ENCODE data around the gene MAGI1.

MAGI1 gene

GRCh38 chr3:65685621-65686235, 353.0 kb downstream of the MAGI1 start:
- Histone ChIP-seq H3K27me3 (ENCODE audit: low read length) (no peaks in the 10 kb centered on the region), H3K9ac (ENCODE audit: low read length) (no peak overlapping the region), H3K4me3 (ENCODE audit: insufficient read depth, low read length, poor library complexity, severe bottlenecking) (no peak overlapping the region), H3K9me3 (ENCODE audit: insufficient read depth, low read length) (no peaks in the 10 kb centered on the region), H2AFZ (ENCODE audit: low read depth, low read length, severe bottlenecking) (no peak overlapping the region), H3K27ac (ENCODE audit: low read depth, low read length) (no peak overlapping the region), H3K79me2 (ENCODE audit: insufficient read depth, low read length) (no peaks in the 10 kb centered on the region), H3K4me2 (ENCODE audit: low read depth, low read length, poor library complexity, severe bottlenecking) (no peak overlapping the region), H4K20me1 (ENCODE audit: low read depth, low read length) (no peaks in the 10 kb centered on the region), H3K36me3 (ENCODE audit: low read length) (no peaks in the 10 kb centered on the region), H3F3A (ENCODE audit: insufficient read depth) (no peaks in the 10 kb centered on the region), H3K9me2 (replicated peaks; ENCODE audit: insufficient read depth, low read length) (no peaks in the 10 kb centered on the region)
- TF ChIP-seq EZH2phosphoT487 (conservative IDR thresholded peaks at IDR 0.05; ENCODE audit: low read length) = no peak
- TF ChIP-seq, protein P1, sequence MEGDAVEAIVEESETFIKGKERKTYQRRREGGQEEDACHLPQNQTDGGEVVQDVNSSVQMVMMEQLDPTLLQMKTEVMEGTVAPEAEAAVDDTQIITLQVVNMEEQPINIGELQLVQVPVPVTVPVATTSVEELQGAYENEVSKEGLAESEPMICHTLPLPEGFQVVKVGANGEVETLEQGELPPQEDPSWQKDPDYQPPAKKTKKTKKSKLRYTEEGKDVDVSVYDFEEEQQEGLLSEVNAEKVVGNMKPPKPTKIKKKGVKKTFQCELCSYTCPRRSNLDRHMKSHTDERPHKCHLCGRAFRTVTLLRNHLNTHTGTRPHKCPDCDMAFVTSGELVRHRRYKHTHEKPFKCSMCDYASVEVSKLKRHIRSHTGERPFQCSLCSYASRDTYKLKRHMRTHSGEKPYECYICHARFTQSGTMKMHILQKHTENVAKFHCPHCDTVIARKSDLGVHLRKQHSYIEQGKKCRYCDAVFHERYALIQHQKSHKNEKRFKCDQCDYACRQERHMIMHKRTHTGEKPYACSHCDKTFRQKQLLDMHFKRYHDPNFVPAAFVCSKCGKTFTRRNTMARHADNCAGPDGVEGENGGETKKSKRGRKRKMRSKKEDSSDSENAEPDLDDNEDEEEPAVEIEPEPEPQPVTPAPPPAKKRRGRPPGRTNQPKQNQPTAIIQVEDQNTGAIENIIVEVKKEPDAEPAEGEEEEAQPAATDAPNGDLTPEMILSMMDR (IDR thresholded peaks at IDR 0.05; ENCODE audit: insufficient read depth, low read length, poor library complexity, severe bottlenecking) = no peak

DNA sequence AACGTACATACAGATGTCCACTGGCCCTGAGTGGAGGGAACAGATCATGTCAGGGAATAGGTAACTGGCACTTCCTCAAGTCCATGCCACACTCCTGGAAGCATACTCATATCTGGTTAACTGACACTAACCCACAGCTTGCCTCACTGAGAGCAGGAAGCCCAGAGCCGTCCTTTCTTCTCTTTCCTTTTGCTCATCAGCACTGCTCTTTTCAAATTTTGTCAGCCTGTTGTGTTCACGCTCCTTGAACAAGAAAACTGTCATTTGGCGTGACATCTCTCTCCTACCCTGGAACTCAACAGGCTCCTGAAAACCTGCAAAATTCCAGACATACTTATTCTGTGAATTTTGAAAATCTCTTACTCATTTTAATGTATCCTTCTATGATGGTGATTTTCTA, 360.2 kb downstream of the MAGI1 start:
- H3K4me3 ChIP-seq (ENCODE audit: insufficient read depth, low read length, poor library complexity, severe bottlenecking) = no peak overlapping the region
- no peak overlapping the region for H3K4me2 ChIP-seq (ENCODE audit: low read depth, low read length, poor library complexity, severe bottlenecking)
- no peaks in the 10 kb centered on the region for H3K9me2 ChIP-seq (replicated peaks; ENCODE audit: insufficient read depth, low read length)
- TF ChIP-seq, protein P1 (IDR thresholded peaks at IDR 0.05; ENCODE audit: insufficient read depth, low read length, poor library complexity, severe bottlenecking) = no peak
- TF ChIP-seq EZH2phosphoT487 (conservative IDR thresholded peaks at IDR 0.05; ENCODE audit: low read length) = no peak
- no peak overlapping the region for H3K27ac ChIP-seq (ENCODE audit: low read depth, low read length)
- H3K9ac ChIP-seq (ENCODE audit: low read length) = no peak overlapping the region
- H4K20me1 ChIP-seq (ENCODE audit: low read depth, low read length) = no peaks in the 10 kb centered on the region
- no peaks in the 10 kb centered on the region for H3K9me3 ChIP-seq (ENCODE audit: insufficient read depth, low read length)
- no peaks in the 10 kb centered on the region for H3K27me3 ChIP-seq (ENCODE audit: low read length)
- no peaks in the 10 kb centered on the region for H3F3A ChIP-seq (ENCODE audit: insufficient read depth)
- H3K79me2 ChIP-seq (ENCODE audit: insufficient read depth, low read length) = no peaks in the 10 kb centered on the region
- H2AFZ ChIP-seq (ENCODE audit: low read depth, low read length, severe bottlenecking) = no peak overlapping the region
- no peaks in the 10 kb centered on the region for H3K36me3 ChIP-seq (ENCODE audit: low read length)

DNA sequence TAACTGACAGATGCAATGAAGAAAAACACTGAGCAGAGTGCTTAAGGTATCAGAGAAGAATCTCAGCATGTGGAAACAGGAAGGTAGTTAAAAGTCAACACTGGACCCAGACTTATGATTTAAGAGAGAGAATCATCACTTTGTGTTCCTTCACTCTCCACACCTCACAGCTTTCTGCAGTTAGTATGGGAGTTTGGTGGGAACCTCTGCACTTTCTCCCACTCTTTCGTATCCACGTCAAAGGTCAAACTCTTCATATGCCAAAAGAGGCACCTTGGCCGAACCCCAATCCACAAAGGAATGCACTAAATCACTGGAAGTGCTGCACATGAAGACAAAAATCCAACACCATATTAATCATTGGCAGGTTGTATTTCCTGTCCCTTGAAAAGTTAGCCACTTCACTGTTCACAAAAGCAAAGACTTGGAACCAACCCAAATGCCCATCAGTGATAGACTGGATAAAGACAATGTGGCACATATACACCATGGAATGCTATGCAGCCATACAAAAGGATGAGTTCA, 361.2 kb downstream of the MAGI1 start:
- no peaks in the 10 kb centered on the region for H3K36me3 ChIP-seq (ENCODE audit: low read length)

More for the DNA sequence above, 361.2 kb downstream of the MAGI1 start:
- Histone ChIP-seq H3K27ac (ENCODE audit: low read depth, low read length) (no peak overlapping the region), H3K9ac (ENCODE audit: low read length) (no peak overlapping the region), H4K20me1 (ENCODE audit: low read depth, low read length) (no peaks in the 10 kb centered on the region), H3K9me3 (ENCODE audit: insufficient read depth, low read length) (no peaks in the 10 kb centered on the region), H3K4me2 (ENCODE audit: low read depth, low read length, poor library complexity, severe bottlenecking) (no peak overlapping the region), H3K27me3 (ENCODE audit: low read length) (no peaks in the 10 kb centered on the region), H3F3A (ENCODE audit: insufficient read depth) (no peaks in the 10 kb centered on the region), H2AFZ (ENCODE audit: low read depth, low read length, severe bottlenecking) (no peak overlapping the region), H3K79me2 (ENCODE audit: insufficient read depth, low read length) (no peaks in the 10 kb centered on the region), H3K9me2 (replicated peaks; ENCODE audit: insufficient read depth, low read length) (no peaks in the 10 kb centered on the region), H3K4me3 (ENCODE audit: insufficient read depth, low read length, poor library complexity, severe bottlenecking) (no peak overlapping the region)
- TF ChIP-seq, protein P1 (IDR thresholded peaks at IDR 0.05; ENCODE audit: insufficient read depth, low read length, poor library complexity, severe bottlenecking) = no peak
- TF ChIP-seq EZH2phosphoT487 (conservative IDR thresholded peaks at IDR 0.05; ENCODE audit: low read length) = no peak
